Esophagus (tissue), 2 donors: ENCODE results near the gene NFATC3. TPM values are rescaled to one million over a fixed set of nuclear protein-coding genes. Genes with fewer than 3 reads are reported as not detected.

Source experiments
- H3K27ac ChIP-seq, 2 donors: one replicate each; pipeline ENCODE4 v1.5.1; 2013; ENCODE audit warnings: low read depth in 2 of 2, mild to moderate bottlenecking in 2 of 2, inconsistent platforms in 1 of 2, low read length in 1 of 2, moderate library complexity in 1 of 2
- H3K27me3 ChIP-seq, 2 donors: one replicate each; pipeline ENCODE4 v1.6.1; 2013; ENCODE audit warnings: low read length in 2 of 2, control low read depth in 1 of 2, mild to moderate bottlenecking in 1 of 2; ENCODE audit not compliant: insufficient read depth in 2 of 2, control insufficient read depth in 1 of 2
- H3K36me3 ChIP-seq, 2 donors: one replicate each; pipeline ENCODE4 v1.6.1; 2013; ENCODE audit warnings: low read length in 1 of 2; ENCODE audit not compliant: control insufficient read depth in 2 of 2, insufficient read depth in 2 of 2
- H3K4me1 ChIP-seq, 2 donors: one replicate each; pipeline ENCODE4 v1.6.1; 2013; ENCODE audit warnings: low read length in 1 of 2; ENCODE audit not compliant: control insufficient read depth in 2 of 2, insufficient read depth in 2 of 2
- H3K4me3 ChIP-seq, 2 donors: one replicate each; pipeline ENCODE4 v1.5.1; 2013; ENCODE audit warnings: low read length in 2 of 2, mild to moderate bottlenecking in 2 of 2, low read depth in 1 of 2, moderate library complexity in 1 of 2
- H3K9me3 ChIP-seq, 2 donors: one replicate each; pipeline ENCODE4 v1.6.1; 2013; ENCODE audit warnings: mild to moderate bottlenecking in 2 of 2, low read depth in 1 of 2, low read length in 1 of 2, moderate library complexity in 1 of 2; ENCODE audit not compliant: control insufficient read depth in 2 of 2, insufficient read depth in 1 of 2
- WGBS, 2 donors: extraction: QIAGEN DNeasy Blood & Tissue Kit; methylation state at CpG; one replicate each; pipeline ENCODE4 v1.1.7; 2013; 5-methylcytosine and 5-hydroxymethylcytosine counted together
- polyA plus RNA-seq, 2 donors: library from polyadenylated mRNA; stranded (reverse); fragments of 200-250 nt; gene quantifications; one replicate each; pipeline ENCODE4 v1.2.3, GENCODE V29; 2013
- donor health status: healthy with polysubstance abuse.
- donor health status: Bipolar disorder and iron deficiency.

Gene NFATC3
- polyA plus RNA-seq, 2 donors, result 4.0 to 5.5 TPM

DNA sequence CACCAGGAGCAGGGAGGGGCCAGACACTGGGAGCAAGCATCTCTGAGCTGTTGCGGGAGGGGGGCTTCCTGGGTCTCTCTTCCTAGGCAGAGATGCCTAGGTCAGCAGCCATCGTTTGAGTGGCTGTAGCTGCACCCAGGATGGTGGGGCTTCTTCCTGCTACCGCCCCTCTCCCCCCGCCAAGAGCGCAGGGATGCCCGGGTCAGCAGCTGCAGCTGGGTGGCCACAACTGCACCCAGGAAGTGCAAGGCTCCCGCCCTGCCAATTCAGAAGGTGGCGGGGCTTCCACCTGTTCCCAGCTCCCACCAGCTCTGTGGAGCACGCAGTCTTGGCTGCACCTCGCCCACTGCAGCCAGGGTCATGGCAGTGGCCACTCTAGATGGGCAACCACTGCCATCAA is 103.0 kb downstream of the NFATC3 start:
- H3K27me3 ChIP-seq, result no peaks in the 10 kb centered on the region
- 96 to 98% methylated on average over 10 of the region's 10 CpGs for WGBS, 2 donors
- H3K36me3 ChIP-seq, result peaks cover 0 to 18% of the 10 kb centered on the region in 2 donors

DNA sequence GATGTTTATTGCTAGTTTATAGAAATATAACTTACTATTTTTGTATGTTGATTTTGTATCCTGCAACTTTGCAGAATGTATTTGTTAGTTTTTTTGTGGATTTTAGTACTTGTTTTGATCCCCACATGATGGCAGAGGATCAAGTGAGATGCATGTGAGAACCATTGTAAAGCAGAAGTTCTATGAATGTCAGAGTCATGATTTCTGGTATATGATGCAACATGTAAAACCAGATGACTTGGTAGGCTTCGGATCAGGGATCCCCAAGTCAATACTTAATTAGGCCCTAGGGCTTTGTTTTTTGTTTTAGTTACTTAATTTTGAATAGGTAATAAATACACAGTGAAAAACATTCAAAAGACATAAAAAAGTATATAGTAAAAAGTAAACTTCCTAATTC is 104.9 kb downstream of the NFATC3 start:
- no peaks in the 10 kb centered on the region for H3K4me1 ChIP-seq
- H3K36me3 ChIP-seq, result peaks cover under 1 to 18% of the 10 kb centered on the region in 2 donors
- no peaks in the 10 kb centered on the region for H3K9me3 ChIP-seq
- H3K27ac ChIP-seq, result no peak overlapping the region
- 84 to 87% methylated on average over 1 of the region's 1 CpG for WGBS, 2 donors
- no peaks in the 10 kb centered on the region for H3K27me3 ChIP-seq
- H3K4me3 ChIP-seq, result no peak overlapping the region

More for the DNA sequence above, 103.0 kb downstream of the NFATC3 start:
- no peak overlapping the region for H3K4me3 ChIP-seq
- no peaks in the 10 kb centered on the region for H3K9me3 ChIP-seq
- H3K27ac ChIP-seq, result no peak overlapping the region
- H3K4me1 ChIP-seq, result no peaks in the 10 kb centered on the region

DNA sequence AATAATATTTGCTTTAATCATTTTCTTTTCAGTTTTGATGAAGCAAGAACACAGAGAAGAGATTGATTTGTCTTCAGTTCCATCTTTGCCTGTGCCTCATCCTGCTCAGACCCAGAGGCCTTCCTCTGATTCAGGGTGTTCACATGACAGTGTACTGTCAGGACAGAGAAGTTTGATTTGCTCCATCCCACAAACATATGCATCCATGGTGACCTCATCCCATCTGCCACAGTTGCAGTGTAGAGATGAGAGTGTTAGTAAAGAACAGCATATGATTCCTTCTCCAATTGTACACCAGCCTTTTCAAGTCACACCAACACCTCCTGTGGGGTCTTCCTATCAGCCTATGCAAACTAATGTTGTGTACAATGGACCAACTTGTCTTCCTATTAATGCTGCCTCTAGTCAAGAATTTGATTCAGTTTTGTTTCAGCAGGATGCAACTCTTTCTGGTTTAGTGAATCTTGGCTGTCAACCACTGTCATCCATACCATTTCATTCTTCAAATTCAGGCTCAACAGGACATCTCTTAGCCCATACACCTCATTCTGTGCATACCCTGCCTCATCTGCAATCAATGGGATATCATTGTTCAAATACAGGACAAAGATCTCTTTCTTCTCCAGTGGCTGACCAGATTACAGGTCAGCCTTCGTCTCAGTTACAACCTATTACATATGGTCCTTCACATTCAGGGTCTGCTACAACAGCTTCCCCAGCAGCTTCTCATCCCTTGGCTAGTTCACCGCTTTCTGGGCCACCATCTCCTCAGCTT is 105.8 kb downstream of the NFATC3 start:
- Histone ChIP-seq H3K4me1 (no peaks in the 10 kb centered on the region), H3K27ac (no peak overlapping the region), H3K36me3 (peaks cover 2 to 18% of the 10 kb centered on the region in 2 donors), H3K4me3 (no peak overlapping the region), H3K9me3 (no peaks in the 10 kb centered on the region), H3K27me3 (no peaks in the 10 kb centered on the region)
- WGBS, 2 donors, result 94 to 95% methylated on average over 2 of the region's 2 CpGs

DNA sequence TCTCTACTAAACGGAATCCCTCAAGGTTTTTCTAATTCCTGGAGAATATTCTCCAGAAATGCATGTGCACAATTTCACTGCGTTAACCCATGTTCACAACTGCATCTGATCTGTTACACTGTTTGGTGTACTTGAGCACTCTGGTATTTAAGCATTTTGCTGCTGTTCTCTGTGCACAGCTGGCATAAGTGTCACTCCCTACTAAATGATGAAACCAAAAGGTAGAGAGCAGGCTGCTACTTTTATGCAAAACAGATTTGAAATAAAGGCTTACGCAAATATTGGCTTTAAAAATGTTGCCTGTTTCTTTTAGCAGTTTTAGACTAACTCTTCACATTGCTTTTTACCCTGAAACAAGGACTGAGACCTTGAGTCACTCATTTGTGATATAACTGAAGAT is 109.1 kb downstream of the NFATC3 start:
- H3K27ac ChIP-seq, result no peak overlapping the region
- 77 to 83% methylated on average over 3 of the region's 3 CpGs for WGBS, 2 donors
- no peaks in the 10 kb centered on the region for H3K9me3 ChIP-seq
- no peaks in the 10 kb centered on the region for H3K27me3 ChIP-seq
- H3K4me1 ChIP-seq, result no peaks in the 10 kb centered on the region
- no peak overlapping the region for H3K4me3 ChIP-seq
- peaks cover 2 to 10% of the 10 kb centered on the region in 2 donors for H3K36me3 ChIP-seq

DNA sequence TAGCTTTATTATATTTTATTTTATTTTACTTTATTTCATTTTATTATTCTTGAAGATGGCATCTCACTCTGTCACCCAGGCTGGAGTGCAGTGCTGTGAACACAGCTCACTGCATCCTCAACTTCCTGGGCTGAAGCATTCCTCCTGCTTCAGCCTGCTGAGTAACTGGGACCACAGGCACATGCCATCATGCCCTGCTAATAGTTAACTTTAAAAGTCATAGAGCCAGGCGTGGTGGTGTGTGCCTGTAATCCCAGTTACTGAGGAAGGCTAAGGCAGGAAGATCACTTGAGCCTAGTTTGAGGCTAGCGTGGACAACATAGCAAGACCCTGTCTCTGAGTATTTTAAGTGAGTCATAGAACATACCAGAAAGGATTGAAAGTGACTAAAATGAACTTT is 112.1 kb downstream of the NFATC3 start:
- 89 to 96% methylated on average over 2 of the region's 2 CpGs for WGBS, 2 donors
- Histone ChIP-seq H3K4me3 (no peak overlapping the region), H3K27me3 (no peaks in the 10 kb centered on the region), H3K36me3 (peaks cover 2 to 3% of the 10 kb centered on the region in 2 donors), H3K4me1 (no peaks in the 10 kb centered on the region), H3K27ac (no peak overlapping the region), H3K9me3 (no peaks in the 10 kb centered on the region)

DNA sequence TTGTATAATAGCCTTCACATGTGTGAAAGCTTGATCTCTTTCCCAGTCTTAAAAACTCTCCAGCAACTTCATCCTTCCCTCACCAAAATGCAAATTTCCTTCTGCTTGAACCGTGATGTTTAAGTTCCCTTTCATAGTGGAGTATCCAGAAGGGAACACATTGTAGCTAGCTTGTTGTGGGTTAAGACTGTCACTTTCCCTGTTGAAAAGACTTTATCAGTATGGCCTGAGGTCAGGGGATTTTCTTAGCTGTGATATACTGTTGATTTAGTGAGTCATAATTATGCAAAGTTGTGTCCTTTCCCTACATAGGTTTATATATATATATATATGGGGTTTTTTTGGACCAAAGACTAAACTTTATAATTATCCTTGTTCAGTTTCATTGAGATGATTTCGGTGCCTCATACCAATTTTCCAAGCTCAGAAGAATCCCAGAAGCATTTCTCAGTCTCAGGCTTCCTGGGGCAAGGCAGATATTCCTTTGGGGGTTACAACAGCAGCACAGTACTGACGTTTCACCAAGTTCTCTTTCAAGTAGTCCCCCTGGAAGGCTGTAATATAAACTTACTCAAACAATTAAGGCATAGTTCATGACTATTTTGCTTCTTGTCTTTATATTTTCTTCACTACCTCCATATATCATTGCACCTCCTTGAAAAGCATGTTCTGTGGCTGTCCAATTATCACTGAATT is 115.1 kb downstream of the NFATC3 start:
- 32 to 33% methylated on average over 3 of the region's 3 CpGs for WGBS, 2 donors
- H3K4me1 ChIP-seq, result no peaks in the 10 kb centered on the region
- no peak overlapping the region for H3K4me3 ChIP-seq
- H3K27me3 ChIP-seq, result no peaks in the 10 kb centered on the region
- no peak overlapping the region for H3K27ac ChIP-seq
- peaks cover under 1 to 3% of the 10 kb centered on the region in 2 donors for H3K36me3 ChIP-seq
- H3K9me3 ChIP-seq, result no peaks in the 10 kb centered on the region

DNA sequence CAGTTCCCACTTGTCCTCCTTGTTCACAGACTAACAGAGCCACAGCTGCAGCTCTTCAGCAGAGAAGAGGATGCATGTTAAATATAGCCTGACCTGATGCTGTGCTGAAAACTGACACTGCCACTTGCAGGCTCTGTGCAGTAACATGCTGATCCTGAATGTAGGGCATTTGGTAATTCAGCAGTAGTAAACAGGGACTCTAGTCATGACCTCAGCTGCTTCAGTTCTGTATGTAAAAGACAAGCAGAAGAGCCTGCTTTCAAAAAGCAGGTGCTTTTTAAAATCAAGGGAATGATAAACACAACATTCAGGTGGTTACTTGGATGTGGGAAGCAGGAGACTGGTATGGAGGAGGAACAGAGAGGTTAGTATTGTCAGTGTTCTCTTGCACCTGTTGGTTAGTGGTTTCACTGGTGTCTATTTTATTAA is 116.9 kb downstream of the NFATC3 start:
- Histone ChIP-seq H3K4me1 (no peaks in the 10 kb centered on the region), H3K27ac (no peak overlapping the region), H3K9me3 (no peaks in the 10 kb centered on the region), H3K4me3 (no peak overlapping the region), H3K27me3 (no peaks in the 10 kb centered on the region), H3K36me3 (peaks cover 0 to 3% of the 10 kb centered on the region in 2 donors)

DNA sequence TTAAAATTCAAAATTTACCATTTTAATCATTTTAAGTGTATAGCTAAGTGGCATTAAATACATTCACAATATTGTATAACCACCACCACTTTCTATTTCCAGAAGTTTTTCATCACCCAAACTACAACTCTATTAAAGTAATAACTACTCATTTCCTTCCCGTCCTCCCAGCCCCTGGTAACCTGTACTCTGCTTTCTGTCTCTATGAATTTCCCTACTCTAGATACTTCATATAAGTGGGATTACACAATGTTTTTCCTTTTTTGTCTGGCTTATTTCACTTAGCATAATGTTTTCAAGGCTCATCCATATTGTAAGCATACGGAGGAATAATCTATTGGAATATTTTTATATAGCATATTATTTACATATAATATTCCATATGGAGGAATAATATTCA is 121.1 kb downstream of the NFATC3 start:
- H3K4me1 ChIP-seq, result no peaks in the 10 kb centered on the region
- H3K36me3 ChIP-seq, result peaks cover 0 to 6% of the 10 kb centered on the region in 2 donors
- no peaks in the 10 kb centered on the region for H3K27me3 ChIP-seq
- no peak overlapping the region for H3K27ac ChIP-seq
- 85 to 91% methylated on average over 2 of the region's 2 CpGs for WGBS, 2 donors
- no peak overlapping the region for H3K4me3 ChIP-seq
- no peaks in the 10 kb centered on the region for H3K9me3 ChIP-seq

DNA sequence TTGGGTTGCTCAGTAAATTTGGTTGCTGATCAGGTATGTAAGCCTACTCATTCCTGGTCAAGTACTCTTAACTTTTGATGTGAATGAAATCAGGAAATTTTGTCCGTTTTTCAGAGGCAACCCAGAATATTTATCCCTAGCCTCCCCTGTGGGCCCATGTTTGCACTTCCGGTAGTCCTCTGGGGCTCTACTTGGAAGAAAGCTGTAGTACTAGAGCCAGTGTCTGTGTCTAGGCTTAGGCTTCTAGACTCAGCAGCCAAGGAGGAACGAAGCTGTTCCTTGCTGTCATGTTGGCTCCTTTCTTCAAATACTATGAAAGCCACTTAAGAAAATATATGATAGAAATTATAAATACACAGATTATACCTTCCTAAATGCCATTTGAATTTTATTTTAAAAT is 129.6 kb downstream of the NFATC3 start:
- H3K27ac ChIP-seq, result no peak overlapping the region
- no peak overlapping the region for H3K4me3 ChIP-seq
- no peaks in the 10 kb centered on the region for H3K36me3 ChIP-seq
- H3K27me3 ChIP-seq, result no peaks in the 10 kb centered on the region
- peaks cover 0 to 2% of the 10 kb centered on the region in 2 donors for H3K4me1 ChIP-seq
- WGBS, 2 donors, result 78 to 81% methylated on average over 3 of the region's 3 CpGs
- no peaks in the 10 kb centered on the region for H3K9me3 ChIP-seq
